SK-N-DZ (cell line): ENCODE measurements around the gene PLLP.

Experiments
- DNase-seq: peaks from one replicate; pipeline ENCODE4 v3.0.0-alpha.2; 2015; ENCODE audit warnings: low spot score

The PLLP gene

GRCh38 chr16:57257455-57258070, 26.9 kb downstream of the PLLP start:
- no peak for DNase-seq

GRCh38 chr16:57256601-57257395, 27.7 kb downstream of the PLLP start:
- DNase-seq = no peak

GRCh38 chr16:57255686-57256415, 28.6 kb downstream of the PLLP start:
- no peak for DNase-seq

- DNase-seq = no peak
These were observed 31.0 kb downstream of the PLLP start for GRCh38 chr16:57253466-57253865.

- no peak for DNase-seq
These were observed 32.2 kb downstream of the PLLP start for GRCh38 chr16:57252148-57252721.

- no peak for DNase-seq
These were observed 33.1 kb downstream of the PLLP start for GRCh38 chr16:57251352-57251751.

GRCh38 chr16:57245472-57246113, 38.9 kb downstream of the PLLP start:
- no peak for DNase-seq

- peak; percentile 97 for DNase-seq
These were observed 39.6 kb downstream of the PLLP start, which contains the start of gene ARL2BP for GRCh38 chr16:57244767-57245471. Gene ARL2BP, plus strand, starts transcription at chr16:57245259. Its CDS starts 109 bp downstream, at chr16:57245368.

- DNase-seq = no peak
These were observed 40.1 kb downstream of the PLLP start for GRCh38 chr16:57244463-57244766.

- DNase-seq = no peak
These were observed 41.8 kb downstream of the PLLP start for GRCh38 chr16:57242650-57243049.

GRCh38 chr16:57240851-57241250, 43.6 kb downstream of the PLLP start:
- DNase-seq = no peak

- DNase-seq = no peak
These were observed 45.4 kb downstream of the PLLP start for GRCh38 chr16:57239107-57239506.

- DNase-seq = no peak
These were observed 45.8 kb downstream of the PLLP start for GRCh38 chr16:57238682-57239081.

- no peak for DNase-seq
These were observed 48.5 kb downstream of the PLLP start for GRCh38 chr16:57236022-57236350.

GRCh38 chr16:57235128-57236021, 49.1 kb downstream of the PLLP start:
- no peak for DNase-seq

GRCh38 chr16:57234707-57235092, 49.8 kb downstream of the PLLP start:
- DNase-seq = no peak

GRCh38 chr16:57233944-57234706, 50.3 kb downstream of the PLLP start:
- no peak for DNase-seq

GRCh38 chr16:57231821-57232350, 52.6 kb downstream of the PLLP start:
- DNase-seq = no peak

GRCh38 chr16:57229079-57229478, 55.4 kb downstream of the PLLP start:
- peak; percentile 45 for DNase-seq
